ENCODE results near the gene PADI3.

GRCh38 chr1:17200756-17201155 lies 48.1 kb upstream of the PADI3 start:
- TF ChIP-seq ATF3 (IDR thresholded peaks at IDR 0.05) (no peak), ATF3 (CRISPR knock-in tag; conservative IDR thresholded peaks at IDR 0.05) (no peak), ZNF3 (CRISPR knock-in tag; IDR thresholded peaks at IDR 0.05) (no peak), E2F6 (IDR thresholded peaks at IDR 0.05; ENCODE audit: borderline replicate concordance in 1 of 2, extremely low read depth in 1 of 2, insufficient read depth in 1 of 2, insufficient read length in 1 of 2, low read depth in 1 of 2, low read length in 1 of 2, poor library complexity in 1 of 2, severe bottlenecking in 1 of 2) (no peak), ZNF232 (CRISPR knock-in tag; IDR thresholded peaks at IDR 0.05) (no peak), ZBTB5 (IDR thresholded peaks at IDR 0.05) (no peak), KAT2B (IDR thresholded peaks at IDR 0.05; ENCODE audit: low read depth, low read length) (no peak), NRF1 (conservative IDR thresholded peaks at IDR 0.05 in 1 of 2, IDR thresholded peaks at IDR 0.05 in 1 of 2) (no peak), SMARCA4 (IDR thresholded peaks at IDR 0.05) (no peak)
